Measurements from ENCODE around the gene DDX20. TPM values are rescaled to one million over a fixed set of nuclear protein-coding genes. Genes with fewer than 3 reads are reported as not detected.

Gene DDX20
- total and polyA plus RNA-seq, 2 of the 8 experiments (the other 6 are each of a cell fraction or from before 2014, with no cell fraction given) = 7.5 to 24.7 TPM

DNA sequence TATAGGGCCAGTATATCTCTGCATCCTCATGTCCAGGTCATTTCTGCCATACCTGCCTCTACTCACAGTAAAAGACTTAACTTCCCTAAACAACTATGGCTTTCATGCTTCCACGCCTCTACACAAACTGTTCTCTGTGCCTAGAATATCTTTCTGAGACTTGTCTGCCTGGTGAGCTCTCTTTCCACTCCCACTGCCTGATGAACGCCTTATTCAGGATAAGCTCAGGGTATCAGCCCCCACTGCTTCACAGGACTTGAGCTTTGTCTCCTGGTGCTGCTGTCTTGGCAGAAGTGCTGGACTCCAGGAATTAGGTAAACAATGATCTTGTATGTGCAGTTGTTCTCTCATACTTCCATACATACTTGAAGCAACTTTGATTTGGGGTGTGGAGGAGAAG is 4.8 kb upstream of the DDX20 start:
- 85% methylated on average over 2 of the region's 2 CpGs; no CpG with 5 or more reads in 1 of the 2 experiments for WGBS, 2 experiments (ENCODE audit: extremely low coverage in 1 of 2, insufficient coverage in 1 of 2, insufficient read length in 1 of 2, insufficient replicate concordance in 2 of 2, low coverage in 1 of 2, low lambda C conversion rate in 2 of 2, missing lambda C conversion rate in 1 of 2)
- H3K4me2 ChIP-seq (ENCODE audit: insufficient read depth in 1 of 2, low read depth in 2 of 2, low read length in 2 of 2) = no peak overlapping the region

More for the DNA sequence above, 4.8 kb upstream of the DDX20 start:
- no peak overlapping the region for H2BK120ac ChIP-seq (replicated peaks; ENCODE audit: low read depth, low read length)
- no peak overlapping the region for H2BK12ac ChIP-seq (ENCODE audit: low read depth, low read length)
- no peak overlapping the region for H3K56ac ChIP-seq (replicated peaks; ENCODE audit: insufficient read length, low read depth, low read length)
- no peak overlapping the region for H2BK20ac ChIP-seq (ENCODE audit: low read length)
- no peak overlapping the region for H3K23ac ChIP-seq (ENCODE audit: insufficient read length)
- no peaks in the 10 kb centered on the region for H3K27me3 ChIP-seq (replicated peaks in 1 of 4; ENCODE audit: control insufficient read depth in 3 of 4, extremely low read depth in 1 of 4, insufficient read depth in 3 of 4, low read length in 3 of 4)
- H3K36me3 ChIP-seq (ENCODE audit: control insufficient read depth in 2 of 4, insufficient read depth in 4 of 4, low read length in 3 of 4) = no peaks in the 10 kb centered on the region
- no peaks in the 10 kb centered on the region for H3K79me1 ChIP-seq (ENCODE audit: low read depth, low read length)
- no peak overlapping the region for H3K9ac ChIP-seq (replicated peaks in 1 of 4; ENCODE audit: extremely low read depth in 1 of 4, low read depth in 3 of 4, low read length in 3 of 4)
- no peak overlapping the region for H3K4ac ChIP-seq (replicated peaks; ENCODE audit: insufficient read length, low read depth, low read length)
- H3K23me2 ChIP-seq (ENCODE audit: low read depth, low read length) = no peaks in the 10 kb centered on the region
- H4K5ac ChIP-seq (ENCODE audit: insufficient read length, low read depth, low read length) = no peak overlapping the region
- no peaks in the 10 kb centered on the region for H3K9me3 ChIP-seq (ENCODE audit: insufficient read depth in 2 of 2, low read depth in 1 of 2, low read length in 1 of 2)
- no peak overlapping the region for H4K8ac ChIP-seq (ENCODE audit: extremely low read depth, insufficient read depth, low read length)
- H2BK15ac ChIP-seq (ENCODE audit: low read length) = no peak overlapping the region
- H3K4me3 ChIP-seq (ENCODE audit: extremely low read depth in 1 of 4, insufficient read depth in 2 of 4, low read depth in 3 of 4, low read length in 4 of 4) = no peak overlapping the region
- DNase-seq (ENCODE audit: low read depth in 1 of 2, low spot score in 2 of 2) (no peak), FAIRE-seq (no peak)
- H2AFZ ChIP-seq (ENCODE audit: low read length) = no peak overlapping the region
- ChIA-PET CTCF (ENCODE audit: partially characterized antibody) (interaction anchor here (1.0 to 40.4 kb wide), 6 partner anchors 17 to 243 kb away, joined by 3 to 1070 read pairs (median 4); partner anchors contain the start of gene INKA2), POLR2A (ENCODE audit: partially characterized antibody) (interaction anchor here (1.1 to 3.4 kb wide), 5 partner anchors 11 to 29 kb away, joined by 3 to 31 read pairs (median 7); partner anchors contain the start of gene INKA2)
- no peak overlapping the region for H2BK5ac ChIP-seq (ENCODE audit: low read depth, low read length)
- H3K27ac ChIP-seq (ENCODE audit: low read depth, low read length) = no peak overlapping the region
- no peak overlapping the region for H3K18ac ChIP-seq (ENCODE audit: extremely low read depth, low read length)
- H3K4me1 ChIP-seq (replicated peaks in 1 of 4; ENCODE audit: control insufficient read depth in 3 of 4, insufficient read depth in 4 of 4, low read length in 3 of 4) = peaks cover 0 to 3% (median 0%) of the 10 kb centered on the region in 4 experiments; a peak in 4 of 7 replicates
- no peaks in the 10 kb centered on the region for H4K20me1 ChIP-seq (replicated peaks in 1 of 2; ENCODE audit: control insufficient read depth in 1 of 2, insufficient read depth in 2 of 2, low read length in 2 of 2)
- H3K14ac ChIP-seq (ENCODE audit: insufficient read length) = no peak overlapping the region
- H2AK5ac ChIP-seq (ENCODE audit: low read depth, low read length) = no peak overlapping the region
- no peak overlapping the region for H4K91ac ChIP-seq (replicated peaks; ENCODE audit: insufficient read length, low read length)
- peaks cover 0 to under 1% of the 10 kb centered on the region in 2 experiments; a peak in 1 of 4 replicates for H3K79me2 ChIP-seq (ENCODE audit: control insufficient read depth in 1 of 2, insufficient read depth in 2 of 2, low read length in 2 of 2)
- TF ChIP-seq NANOG (IDR thresholded peaks at IDR 0.05; ENCODE audit: insufficient read depth, low read depth, low read length, poor library complexity, severe bottlenecking) = no peak
- no peak for TF ChIP-seq JUN (IDR thresholded peaks at IDR 0.05; ENCODE audit: low read depth, low read length)
- no peak for TF ChIP-seq GTF2F1 (IDR thresholded peaks at IDR 0.05; ENCODE audit: borderline replicate concordance, low read depth, low read length)
- no peak for TF ChIP-seq SIN3A (conservative IDR thresholded peaks at IDR 0.05 in 1 of 2, IDR thresholded peaks at IDR 0.05 in 1 of 2; ENCODE audit: low read depth in 1 of 2, low read length in 2 of 2)
- TF ChIP-seq PHF8 (conservative IDR thresholded peaks at IDR 0.05; ENCODE audit: low read depth, low read length) = no peak
- no peak for TF ChIP-seq BCL11A (IDR thresholded peaks at IDR 0.05; ENCODE audit: low read depth in 2 of 2, low read length in 2 of 2)
- TF ChIP-seq POLR2AphosphoS5 (IDR thresholded peaks at IDR 0.05; ENCODE audit: low read depth, low read length) = no peak
- TF ChIP-seq CEBPB (IDR thresholded peaks at IDR 0.05; ENCODE audit: low read depth, low read length) = no peak
- no peak for TF ChIP-seq SIX5 (IDR thresholded peaks at IDR 0.05; ENCODE audit: low read depth, low read length)
- TF ChIP-seq ASH2L (IDR thresholded peaks at IDR 0.05; ENCODE audit: low read length) = no peak
